Superior temporal gyrus (tissue), 1 donor: ENCODE results near the gene CDKN1C.

Experiments
- DNase-seq: peaks from one replicate; pipeline ENCODE4 v3.0.0-alpha.2; 2016; ENCODE audit errors: extremely low spot score

CDKN1C gene

DNA sequence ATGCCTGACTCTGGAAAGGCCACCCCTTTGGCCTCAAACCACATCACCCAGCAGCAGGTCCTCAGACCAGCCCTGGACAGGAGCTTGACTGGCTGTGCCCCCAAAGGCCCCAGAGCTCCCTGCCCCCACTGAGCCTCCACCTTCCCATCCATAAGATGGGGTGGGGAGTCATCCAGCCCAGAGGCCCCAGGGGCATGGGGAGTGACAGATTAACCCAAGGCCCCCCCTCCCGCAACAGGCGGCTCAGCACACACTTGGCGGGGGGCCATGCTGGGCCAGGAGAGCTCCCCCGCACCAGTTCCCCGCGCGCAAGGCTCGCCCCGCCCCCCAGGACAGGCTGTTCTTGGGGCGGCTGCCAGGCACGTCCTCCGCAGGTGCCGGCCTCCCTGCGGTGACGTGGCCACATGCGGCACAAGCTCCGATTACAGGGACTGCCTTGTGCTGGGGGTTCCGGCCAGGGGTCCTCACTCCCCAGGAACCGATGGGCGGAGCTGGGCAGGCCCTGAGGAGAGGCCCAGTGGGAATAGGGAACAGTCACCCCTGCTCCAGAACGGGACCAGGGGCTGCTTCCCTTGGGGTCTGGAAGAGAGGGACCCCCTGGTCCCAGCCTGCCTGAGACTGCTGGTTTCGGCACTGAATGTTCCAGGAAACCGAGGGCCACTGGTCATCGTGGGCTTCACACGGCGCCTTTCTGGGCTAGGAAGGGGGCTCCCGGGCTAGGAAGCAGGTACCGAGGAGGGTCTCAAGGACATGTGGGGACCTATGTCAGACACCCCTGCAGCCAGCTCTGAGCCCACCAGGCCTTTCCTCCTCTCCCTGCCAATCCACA, 5.1 kb upstream of the CDKN1C start:
- DNase-seq = no peak

DNA sequence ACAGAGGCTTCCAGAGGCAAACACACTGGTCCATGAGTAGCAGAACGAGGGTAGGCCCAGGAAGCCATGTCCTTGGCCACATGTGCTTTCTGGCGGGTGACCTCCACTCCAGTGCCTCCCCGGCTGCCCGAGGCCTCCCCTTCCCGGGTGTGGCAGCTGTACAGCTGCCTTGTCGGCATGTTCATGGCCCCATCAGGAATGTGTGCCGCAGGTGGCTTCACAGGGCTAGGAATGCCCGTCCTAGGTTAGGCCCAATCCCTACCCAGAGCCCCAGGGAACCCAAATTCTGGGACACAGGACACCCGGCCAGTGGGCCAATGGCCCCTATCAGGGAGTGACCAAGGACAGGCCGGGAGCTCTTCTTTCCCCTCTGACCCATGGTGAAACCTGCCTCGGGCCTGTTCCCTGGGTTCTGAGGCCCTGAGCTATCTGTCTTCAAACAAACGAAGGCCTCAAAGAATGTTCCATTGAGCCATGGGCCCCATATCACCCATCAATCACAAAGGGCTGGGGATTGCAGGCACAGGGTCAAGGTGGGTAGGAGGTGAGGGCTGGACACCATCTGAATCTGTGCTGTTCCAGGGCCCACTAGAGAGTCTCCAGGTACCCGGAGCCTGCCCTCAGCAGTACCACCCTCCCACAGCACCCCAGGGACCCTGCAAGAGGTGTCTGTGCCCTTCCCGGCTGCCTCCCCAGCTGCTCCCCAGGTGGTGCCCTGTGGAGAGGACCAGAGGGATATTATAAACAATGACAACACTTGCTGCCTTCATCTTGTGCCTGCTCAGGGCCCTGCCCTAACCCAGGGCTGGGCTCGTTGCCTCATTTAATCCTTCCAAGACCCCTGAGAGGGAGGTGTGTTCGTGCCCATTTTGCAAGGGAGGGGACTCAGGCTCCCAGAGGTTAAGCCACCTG, 4.0 kb upstream of the CDKN1C start:
- no peak for DNase-seq

DNA sequence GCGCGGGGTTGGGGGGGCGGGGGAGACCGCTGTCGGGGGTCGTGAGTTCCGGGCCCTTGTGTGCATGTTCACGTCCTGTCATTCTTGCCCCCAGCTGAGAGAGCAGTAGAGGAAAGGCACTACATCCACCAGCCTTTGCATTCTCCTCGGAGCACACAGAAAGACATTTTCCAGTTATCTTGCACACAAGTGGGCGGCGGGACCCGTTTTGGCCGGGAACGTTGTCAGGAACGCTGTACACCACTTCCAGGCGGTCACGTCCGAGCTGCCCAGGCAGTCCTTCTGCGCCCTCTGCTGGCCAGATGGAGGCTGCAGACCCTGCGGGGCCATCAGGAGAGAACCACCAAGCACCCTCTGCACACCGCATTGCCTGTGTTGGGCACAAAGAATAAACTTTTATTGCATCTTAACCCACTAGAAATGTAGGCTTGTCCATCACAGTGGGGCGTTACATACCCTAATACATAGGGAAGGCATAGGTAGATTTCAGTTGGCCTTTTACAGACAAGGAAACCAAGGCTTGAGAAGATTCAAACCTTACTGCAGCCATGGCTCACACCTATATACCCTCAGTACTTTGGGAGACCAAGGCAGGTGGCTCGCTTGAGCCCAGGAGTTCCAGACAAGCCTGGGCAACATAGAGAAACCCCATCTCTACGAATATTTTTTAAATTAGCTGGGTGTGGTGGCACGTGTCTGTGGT, 2.8 kb upstream of the CDKN1C start:
- peak; percentile 93 for DNase-seq

DNA sequence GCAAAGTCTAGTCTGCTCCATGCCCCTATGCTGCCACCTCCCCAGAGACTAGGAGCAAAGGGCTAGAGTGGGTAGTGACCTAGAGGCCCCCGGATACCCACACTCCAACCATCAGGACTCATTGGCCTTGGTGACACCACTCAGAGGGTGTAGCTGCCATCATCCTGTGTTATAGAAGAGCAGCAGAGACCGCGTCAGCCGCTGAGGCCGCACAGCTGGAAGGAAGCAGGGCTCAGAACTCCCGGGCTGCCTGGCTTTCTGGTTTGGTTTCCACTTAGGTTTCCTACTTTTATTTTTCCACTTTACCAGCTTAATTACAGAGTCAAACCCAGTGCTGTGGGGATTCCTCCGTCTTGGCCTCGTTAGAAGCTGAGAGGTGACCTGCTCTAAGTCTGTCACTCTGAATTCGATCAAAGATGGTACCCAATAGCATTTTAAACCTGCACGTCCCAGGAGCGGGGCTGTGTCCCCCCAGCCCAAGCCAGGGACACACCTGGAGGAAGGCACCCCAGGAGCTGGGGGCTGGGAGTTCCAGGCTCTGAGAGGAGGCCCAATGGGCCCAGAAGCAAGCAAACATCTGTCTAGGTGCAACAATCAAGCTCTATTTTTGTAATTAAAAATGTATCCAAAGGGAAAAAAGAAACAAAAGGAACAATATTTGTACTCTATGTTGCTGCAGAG, 2.1 kb upstream of the CDKN1C start:
- DNase-seq = no peak

DNA sequence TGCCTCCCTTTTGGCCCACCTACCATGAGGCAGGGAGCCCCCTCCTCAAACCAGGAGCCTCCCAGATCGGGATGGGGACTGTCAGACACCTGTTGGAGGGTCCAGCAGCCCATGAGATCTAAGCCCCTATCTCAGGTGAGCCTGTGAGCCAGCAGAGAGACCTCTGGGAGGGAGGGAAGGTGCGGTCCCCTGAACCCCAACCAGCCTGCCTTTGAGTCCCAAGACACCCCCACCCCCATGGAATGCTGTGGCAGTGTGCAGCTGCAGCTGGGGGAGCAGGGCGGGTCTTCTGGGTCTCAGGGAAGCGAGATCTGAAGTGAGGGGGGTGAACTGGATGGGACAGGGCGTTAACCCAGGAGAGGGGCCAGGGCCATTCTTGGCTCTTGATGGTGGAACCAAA, 1.4 kb upstream of the CDKN1C start:
- DNase-seq = no peak

DNA sequence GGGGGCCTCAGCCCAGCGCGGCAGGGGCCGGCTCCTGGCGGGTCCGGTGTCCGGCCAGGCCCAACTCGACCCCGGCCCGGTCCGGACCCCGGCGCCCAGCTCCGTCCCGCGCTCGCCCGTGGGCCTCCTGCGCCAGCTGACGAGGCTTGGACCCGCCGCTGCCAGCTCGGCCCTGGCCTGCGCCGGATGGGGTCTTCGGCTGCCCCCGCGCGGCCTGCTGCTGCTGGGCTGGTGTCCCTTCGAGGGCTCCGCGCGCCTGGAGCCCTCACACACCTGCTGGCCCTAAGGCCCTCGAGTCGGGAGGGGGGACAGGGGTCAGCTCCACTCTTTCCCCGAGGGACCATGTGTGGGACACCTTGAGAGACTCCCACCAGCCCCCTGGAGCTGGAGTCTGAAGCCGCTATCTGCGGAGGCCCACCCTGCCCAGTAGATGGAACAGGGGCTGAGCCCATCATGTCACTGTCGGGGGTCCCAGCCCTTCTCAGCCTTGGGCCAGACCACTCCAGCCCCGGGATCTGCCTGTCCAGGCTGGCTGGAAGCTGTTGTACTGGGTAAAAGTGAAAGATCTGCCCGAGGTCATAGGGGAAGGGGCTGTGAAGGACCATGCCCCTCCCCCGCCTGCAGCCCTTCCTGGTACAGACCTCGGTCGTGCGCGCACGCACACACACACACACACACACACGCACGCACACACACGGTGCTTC, 768 bp upstream of the CDKN1C start:
- no peak for DNase-seq

DNA sequence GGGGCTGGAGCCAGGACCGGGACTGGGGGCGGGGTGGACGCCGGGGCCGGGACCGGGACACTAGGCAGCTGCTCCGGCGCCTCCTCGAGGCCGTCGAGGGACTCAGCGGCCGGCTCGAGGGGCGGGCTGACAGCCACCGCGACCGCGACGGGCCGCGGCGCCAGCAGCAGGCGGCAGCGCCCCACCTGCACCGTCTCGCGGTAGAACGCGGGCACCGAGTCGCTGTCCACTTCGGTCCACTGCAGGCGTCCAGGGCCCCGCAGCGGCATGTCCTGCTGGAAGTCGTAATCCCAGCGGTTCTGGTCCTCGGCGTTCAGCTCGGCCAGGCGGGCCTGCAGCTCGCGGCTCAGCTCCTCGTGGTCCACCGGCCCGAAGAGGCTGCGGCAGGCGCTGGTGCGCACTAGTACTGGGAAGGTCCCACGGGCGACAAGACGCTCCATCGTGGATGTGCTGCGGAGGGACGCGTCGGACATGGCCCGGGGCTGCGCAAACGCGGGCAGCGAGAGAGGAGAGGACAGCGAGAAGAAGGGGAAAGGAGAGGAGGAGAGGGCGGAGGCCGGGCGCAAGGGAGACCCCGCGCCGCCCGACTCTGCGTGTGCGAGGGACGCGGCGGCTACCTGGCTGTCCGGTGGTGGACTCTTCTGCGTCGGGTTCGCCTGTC, 428 bp downstream of the CDKN1C start:
- DNase-seq = peak; percentile 62

DNA sequence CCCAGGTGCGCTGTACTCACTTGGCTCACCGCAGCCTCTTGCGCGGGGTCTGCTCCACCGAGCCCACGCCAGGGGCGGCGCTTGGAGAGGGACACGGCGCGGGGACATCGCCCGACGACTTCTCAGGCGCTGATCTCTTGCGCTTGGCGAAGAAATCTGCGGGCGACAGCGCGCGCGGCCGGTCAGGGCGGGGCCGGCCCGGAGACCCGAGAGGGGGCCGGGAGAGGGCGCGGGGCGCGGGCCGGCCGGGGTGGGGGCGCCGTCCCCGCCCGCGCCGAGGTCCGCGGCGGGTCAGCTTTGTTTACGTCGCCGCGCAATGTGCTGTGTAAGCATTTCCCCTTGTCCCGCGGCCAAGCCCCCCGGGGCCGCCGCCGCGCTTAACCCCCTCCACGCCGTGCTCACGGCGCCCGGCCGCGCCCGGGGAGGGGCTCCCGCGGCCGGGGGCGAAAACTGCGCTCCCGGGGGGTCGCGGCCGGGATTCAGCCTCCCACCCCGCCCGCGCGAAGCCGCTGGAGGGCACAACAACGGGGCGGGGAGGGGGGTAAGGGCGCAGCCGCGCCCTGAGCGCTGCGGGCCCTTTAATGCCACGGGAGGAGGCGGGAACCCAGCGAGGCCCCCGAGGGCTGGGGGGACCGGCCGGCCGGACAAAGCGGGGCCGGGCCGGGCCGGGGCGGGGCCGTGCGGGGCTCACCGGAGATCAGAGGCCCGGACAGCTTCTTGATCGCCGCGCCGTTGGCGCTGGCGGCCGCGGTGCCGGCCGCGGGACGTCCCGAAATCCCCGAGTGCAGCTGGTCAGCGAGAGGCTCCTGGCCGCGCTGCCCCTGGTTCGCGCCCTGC, 1.4 kb downstream of the CDKN1C start:
- DNase-seq = no peak

DNA sequence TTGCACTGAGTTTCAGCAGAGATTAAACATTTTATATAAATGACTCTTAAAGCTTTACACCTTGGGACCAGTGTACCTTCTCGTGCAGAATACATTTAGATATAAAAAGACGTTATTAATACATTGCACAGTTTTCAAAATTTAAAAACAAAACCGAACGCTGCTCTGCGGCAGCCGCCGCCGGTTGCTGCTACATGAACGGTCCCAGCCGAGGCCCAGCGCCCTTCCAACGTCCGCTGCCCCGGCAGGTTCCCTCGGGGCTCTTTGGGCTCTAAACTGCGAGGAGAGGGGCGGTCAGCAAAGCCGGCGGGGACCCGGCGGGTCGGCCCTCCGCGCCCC, 2.0 kb downstream of the CDKN1C start:
- DNase-seq = no peak

DNA sequence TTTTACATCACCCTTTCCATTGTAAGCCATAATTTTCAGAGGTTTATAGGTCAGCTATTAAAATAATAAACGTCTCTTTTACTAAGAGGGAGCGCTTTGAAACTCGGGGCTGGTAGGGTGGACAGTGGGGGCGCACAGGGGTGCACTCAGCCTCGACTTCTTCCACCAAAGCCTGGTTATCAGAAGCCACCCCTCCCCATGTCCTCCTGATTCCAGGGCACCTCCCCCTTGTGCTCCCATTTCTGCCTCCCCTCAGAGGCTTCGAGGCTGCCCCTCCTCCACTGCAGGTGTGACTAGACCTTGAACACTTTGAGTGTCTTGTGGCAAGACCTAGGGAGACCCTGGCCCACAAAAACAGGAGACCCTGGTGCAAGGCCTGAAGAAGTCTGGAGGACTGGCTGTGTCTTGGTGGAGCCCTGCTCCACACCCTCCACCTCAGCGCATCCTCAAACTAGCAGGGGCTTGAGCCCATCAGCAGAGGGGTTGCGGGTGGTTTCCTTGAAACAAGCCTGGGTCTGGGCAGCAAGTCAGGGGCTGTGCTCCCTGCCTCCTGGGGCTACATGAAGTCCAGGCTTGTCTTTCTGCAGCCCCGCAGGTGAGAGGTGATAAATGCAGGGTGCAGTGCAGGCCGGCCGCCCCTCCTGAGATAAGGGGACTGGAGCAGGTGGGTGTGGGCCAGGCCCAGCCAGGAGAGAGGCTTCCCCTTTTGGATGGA, 3.0 kb downstream of the CDKN1C start:
- no peak for DNase-seq

DNA sequence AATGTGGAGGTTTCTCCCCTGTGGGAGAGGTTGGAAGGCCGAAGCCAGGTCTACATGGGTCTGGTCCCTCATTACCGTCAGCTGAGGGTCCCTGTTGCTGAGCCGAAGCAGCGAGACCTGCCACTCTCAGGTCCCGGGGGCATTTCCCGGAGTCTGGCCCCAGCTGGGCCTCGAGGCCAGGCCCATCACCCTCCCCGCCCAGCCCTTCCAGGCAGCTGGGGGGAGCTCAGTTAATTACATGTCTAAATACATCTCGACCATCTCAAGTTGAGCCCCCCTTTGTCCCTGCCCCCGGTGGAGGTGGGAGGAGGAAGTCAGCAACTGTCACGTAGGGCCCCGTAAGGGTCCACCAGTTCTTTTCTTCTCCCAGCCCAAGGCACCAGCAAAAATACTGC, 3.6 kb downstream of the CDKN1C start:
- no peak for DNase-seq

DNA sequence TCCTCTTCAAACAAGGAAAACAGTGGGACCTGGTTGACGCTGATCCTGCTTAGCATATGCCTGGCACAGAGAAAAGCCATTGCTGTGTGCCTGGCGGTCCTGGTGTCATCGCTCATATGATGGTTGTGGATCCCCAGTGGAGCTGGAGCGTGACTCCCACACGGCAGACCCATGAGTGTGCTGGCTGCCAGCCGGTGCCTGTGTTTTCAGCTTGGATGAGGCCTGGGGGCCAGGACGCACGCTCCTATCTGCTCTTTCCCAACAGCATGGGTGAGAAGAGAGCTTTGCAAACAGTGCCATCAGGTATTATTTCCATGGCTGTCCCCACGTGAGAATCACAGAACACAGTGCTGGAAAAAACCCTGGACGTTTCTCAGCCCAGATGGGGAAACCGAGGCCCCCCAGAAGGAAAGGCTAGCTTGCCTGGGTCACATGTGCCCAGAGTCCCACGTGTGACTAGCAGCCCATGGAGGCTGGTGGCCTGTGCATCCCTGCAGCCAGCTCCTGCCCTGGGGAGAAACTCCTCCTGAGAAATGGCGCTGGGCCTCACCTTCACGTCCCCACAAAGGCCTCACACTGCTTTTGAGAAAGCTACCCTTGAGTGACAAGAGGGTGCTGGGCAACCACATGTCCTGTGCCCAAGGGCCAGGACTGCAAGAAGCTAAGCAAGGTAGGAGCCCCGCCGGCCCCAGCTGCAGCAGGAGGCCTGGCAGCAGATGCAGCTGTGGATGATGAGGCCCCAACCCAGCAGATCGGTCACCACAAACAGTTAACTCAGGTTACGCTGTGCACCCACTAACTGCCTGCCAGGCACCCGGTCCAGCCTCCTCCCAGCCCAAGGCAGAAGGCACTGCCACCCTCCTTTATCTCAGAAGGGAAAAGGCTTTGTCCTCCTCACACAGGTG, 4.2 kb downstream of the CDKN1C start:
- DNase-seq = no peak

DNA sequence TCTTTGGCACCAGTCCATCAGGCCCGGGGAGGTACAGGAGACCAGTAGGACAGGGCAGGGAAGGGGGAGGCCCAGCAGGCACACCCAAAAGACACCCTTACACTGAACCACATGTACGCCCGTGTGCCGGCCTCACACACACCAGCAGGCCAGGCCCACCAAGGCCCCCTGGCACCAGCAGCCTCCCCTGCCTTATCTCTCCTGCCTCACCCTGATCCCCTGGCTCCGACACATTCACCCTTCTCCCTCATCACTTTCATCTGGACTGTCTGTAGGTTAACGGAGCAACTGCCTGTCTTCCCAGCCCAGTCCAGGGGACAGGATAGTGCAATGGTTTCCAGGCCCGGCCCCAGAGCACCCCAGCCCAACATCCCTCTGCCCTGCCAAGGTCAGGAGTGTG, 4.9 kb downstream of the CDKN1C start:
- DNase-seq = no peak

DNA sequence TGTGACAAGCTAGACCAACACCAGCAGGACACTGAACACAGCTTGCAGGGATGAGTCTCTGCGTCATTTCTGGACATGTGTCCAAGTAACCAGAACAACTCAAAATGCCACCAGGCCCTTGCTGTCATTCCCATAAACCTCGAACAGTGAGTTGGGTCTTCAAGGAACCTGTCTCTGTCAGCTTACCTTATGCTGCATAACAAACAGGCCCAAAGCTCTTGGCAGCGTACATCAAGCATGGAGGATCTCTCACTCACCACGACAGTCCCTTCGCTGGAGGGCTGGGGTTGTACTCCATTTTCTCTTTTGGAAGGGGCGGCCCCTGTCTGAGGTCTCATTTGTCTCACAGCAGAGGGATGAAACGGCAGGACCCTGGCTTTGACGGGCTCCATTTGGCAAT, 6.8 kb downstream of the CDKN1C start:
- no peak for DNase-seq

DNA sequence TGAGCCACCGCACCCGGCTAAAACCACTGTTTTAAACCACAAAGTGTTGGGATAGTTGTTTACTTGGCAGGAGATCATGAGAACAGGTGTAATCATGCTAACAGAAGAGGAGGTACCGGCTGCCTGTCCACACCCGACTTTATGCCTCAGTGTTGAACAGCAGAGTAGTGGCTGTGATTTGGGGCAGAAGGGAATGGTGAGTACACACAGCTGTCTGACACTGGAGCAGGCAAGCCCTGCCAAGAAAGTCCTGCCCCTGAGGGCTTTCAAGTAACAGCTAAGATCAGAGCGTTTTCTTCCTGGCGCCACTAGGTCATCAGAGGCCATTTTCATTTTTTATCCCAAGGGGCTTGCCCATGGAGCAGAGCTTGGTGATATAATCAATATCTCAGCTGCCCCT, 8.1 kb downstream of the CDKN1C start:
- no peak for DNase-seq

DNA sequence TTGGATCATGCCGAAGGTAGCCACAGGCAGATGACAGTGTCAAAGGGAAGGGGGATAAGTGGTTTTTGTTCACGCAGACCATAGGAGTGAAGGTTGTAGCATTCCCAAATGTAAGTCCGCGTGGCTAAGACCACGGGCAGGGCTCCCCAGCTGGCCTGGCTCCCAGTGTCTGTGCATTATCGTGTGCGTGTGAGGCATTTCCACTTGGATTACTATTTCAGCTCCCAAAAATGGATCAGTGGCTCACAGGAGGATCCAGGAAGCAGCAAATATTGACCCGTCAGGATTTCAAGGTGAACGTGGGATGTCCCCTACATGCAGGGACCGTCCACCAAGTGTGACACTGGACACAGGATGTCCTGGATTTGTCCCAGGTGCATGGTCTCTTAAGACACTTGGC, 10.6 kb downstream of the CDKN1C start:
- no peak for DNase-seq

DNA sequence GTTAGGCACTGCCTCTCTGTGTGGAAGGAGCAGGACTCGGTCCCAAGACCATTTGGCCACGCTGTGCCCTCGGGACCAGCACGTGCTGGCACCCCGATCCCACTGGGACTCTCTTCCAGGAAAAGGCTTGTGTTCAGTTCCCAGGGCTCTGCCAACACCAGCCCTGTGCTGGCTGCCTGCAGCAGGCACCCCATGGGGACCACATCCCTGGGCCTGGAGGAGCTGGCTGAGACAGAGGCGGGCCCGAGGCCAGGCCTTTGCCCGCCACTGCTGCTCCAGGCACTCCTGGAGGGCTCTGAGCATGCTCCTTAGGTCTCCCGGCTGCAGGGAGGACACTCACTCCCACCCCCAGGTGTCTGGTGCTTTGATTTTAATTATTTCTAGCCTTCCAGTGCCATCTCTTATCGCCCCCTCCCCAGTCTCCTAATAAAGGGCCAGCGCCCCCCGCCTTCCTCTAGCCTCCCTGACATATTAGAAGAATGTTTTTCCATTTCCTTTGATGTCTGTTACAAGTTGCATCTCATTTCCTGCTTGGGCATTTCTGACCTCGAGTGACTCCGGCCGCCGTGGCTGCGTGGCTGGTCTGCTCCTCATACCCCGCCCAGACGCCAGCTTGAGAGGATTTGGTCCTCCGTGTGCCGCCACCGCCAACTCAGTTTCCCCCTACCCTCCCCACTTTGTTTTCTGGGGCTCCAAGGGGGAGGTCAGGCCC, 14.4 kb downstream of the CDKN1C start:
- no peak for DNase-seq
